ENCODE results near the gene TNFRSF11A. TPM values are rescaled to one million over a fixed set of nuclear protein-coding genes. Genes with fewer than 3 reads are reported as not detected.

Gene TNFRSF11A
- total RNA-seq, 1 experiment from 2014 or later: 2.3 TPM

DNA sequence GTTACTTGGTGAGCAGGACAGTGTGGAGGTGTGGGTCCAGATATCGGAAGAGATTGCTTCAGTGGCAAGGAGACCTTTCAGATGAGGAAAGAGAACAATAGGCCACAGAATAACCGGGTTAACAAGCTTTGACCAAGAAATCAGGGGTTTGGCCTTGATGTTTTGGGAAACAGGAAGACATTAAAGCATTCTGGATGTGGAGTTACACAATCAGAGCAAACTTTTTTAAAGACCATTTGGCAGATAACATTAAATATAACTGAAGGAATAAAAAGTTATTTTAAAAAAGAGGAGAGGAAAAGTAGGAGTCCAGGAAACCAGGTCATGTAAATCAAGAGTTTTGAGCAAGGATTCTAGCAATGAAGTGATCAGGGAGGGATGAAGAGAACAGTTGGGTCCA, 35.7 kb downstream of the TNFRSF11A start:
- no peaks in the 10 kb centered on the region for H3K27me3 Mint-ChIP-seq (ENCODE audit: insufficient read depth, unreplicated experiment)
- intact Hi-C loops (cut with micrococcal nuclease): no loop called here
- no peak for DNase-seq (ENCODE audit: unreplicated experiment)
- H3K4me3 Mint-ChIP-seq (ENCODE audit: unreplicated experiment): no peak overlapping the region
- no peaks in the 10 kb centered on the region for H3K9me3 Mint-ChIP-seq (ENCODE audit: unreplicated experiment)
- CTCF ChIA-PET: interaction anchor here (0.7 kb wide), 1 partner anchor 444 kb away, joined by 3 read pairs; no protein-coding TSS in a partner anchor
- TF ChIP-seq, protein P1, sequence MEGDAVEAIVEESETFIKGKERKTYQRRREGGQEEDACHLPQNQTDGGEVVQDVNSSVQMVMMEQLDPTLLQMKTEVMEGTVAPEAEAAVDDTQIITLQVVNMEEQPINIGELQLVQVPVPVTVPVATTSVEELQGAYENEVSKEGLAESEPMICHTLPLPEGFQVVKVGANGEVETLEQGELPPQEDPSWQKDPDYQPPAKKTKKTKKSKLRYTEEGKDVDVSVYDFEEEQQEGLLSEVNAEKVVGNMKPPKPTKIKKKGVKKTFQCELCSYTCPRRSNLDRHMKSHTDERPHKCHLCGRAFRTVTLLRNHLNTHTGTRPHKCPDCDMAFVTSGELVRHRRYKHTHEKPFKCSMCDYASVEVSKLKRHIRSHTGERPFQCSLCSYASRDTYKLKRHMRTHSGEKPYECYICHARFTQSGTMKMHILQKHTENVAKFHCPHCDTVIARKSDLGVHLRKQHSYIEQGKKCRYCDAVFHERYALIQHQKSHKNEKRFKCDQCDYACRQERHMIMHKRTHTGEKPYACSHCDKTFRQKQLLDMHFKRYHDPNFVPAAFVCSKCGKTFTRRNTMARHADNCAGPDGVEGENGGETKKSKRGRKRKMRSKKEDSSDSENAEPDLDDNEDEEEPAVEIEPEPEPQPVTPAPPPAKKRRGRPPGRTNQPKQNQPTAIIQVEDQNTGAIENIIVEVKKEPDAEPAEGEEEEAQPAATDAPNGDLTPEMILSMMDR (IDR thresholded peaks at IDR 0.05; ENCODE audit: unreplicated experiment): no peak
- no peaks in the 10 kb centered on the region for H3K36me3 Mint-ChIP-seq (ENCODE audit: insufficient read depth, unreplicated experiment)
- POLR2A ChIA-PET: no interaction called here
- no peak overlapping the region for H3K27ac Mint-ChIP-seq (ENCODE audit: low read depth, unreplicated experiment)
- no TSS peak for BruUV-seq (replicated peaks)
- no peaks in the 10 kb centered on the region for H3K4me1 Mint-ChIP-seq (ENCODE audit: insufficient read depth, unreplicated experiment)

DNA sequence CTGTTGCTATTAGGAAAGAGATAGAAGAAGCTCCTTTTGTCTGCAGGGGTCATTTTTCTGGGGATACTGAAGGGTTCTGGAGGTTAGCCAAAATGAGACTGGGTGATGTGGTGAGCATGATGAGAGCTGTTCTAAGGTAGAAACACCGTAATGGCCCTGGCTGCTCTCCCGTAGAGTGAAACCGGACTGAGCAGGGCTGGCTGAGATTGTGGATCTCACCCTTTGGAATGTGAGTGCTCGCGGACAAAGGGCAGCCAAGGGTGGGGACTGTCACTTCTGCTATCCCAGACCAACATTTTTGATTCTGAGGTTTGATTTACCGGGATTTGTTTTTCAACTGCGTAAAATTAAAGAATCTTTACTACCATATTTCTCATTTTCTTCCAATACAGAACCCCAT, 36.2 kb downstream of the TNFRSF11A start:
- H3K36me3 Mint-ChIP-seq (ENCODE audit: insufficient read depth, unreplicated experiment): no peaks in the 10 kb centered on the region

DNA sequence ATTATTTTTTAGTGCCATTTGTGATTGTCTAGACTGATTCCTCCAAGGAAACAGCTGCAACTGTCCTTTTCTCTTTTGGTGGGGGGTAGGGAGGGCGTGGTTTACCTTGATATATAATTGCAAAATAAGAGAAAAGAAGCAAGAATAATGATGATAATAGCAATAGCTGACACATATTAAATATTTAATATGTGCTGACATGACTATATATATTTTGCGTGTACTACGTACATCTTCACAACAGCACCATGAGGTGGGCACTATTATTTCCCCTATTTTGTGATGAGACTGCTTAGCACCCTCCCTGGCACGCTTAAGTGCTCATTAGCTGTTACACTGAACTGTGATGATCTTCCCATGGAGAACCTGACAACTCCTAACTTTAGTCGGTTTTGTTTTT, 39.4 kb downstream of the TNFRSF11A start:
- Mint-ChIP-seq H3K4me1 (ENCODE audit: insufficient read depth, unreplicated experiment) (no peaks in the 10 kb centered on the region), H3K4me3 (ENCODE audit: unreplicated experiment) (no peak overlapping the region), H3K9me3 (ENCODE audit: unreplicated experiment) (no peaks in the 10 kb centered on the region), H3K27ac (ENCODE audit: low read depth, unreplicated experiment) (no peak overlapping the region), H3K36me3 (ENCODE audit: insufficient read depth, unreplicated experiment) (no peaks in the 10 kb centered on the region), H3K27me3 (ENCODE audit: insufficient read depth, unreplicated experiment) (no peaks in the 10 kb centered on the region)
- intact Hi-C loops (cut with micrococcal nuclease): no loop called here
- TF ChIP-seq, protein P1 (IDR thresholded peaks at IDR 0.05; ENCODE audit: unreplicated experiment): no peak
- DNase-seq (ENCODE audit: unreplicated experiment): no peak
- no TSS peak for BruUV-seq (replicated peaks)
- CTCF ChIA-PET: interaction anchor here (0.6 kb wide), 1 partner anchor 155 kb away, joined by 3 read pairs; no protein-coding TSS in a partner anchor
- POLR2A ChIA-PET: interaction anchor here (0.6 kb wide), 1 partner anchor 25 kb away, joined by 5 read pairs; no protein-coding TSS in a partner anchor

More for the DNA sequence above, 36.2 kb downstream of the TNFRSF11A start:
- DNase-seq (ENCODE audit: unreplicated experiment): no peak
- no peak overlapping the region for H3K4me3 Mint-ChIP-seq (ENCODE audit: unreplicated experiment)
- no peaks in the 10 kb centered on the region for H3K4me1 Mint-ChIP-seq (ENCODE audit: insufficient read depth, unreplicated experiment)
- BruUV-seq (replicated peaks): no TSS peak
- ChIA-PET POLR2A (no interaction called here), CTCF (interaction anchor here (0.7 kb wide), 1 partner anchor 445 kb away, joined by 3 read pairs; no protein-coding TSS in a partner anchor)
- no peaks in the 10 kb centered on the region for H3K27me3 Mint-ChIP-seq (ENCODE audit: insufficient read depth, unreplicated experiment)
- TF ChIP-seq, protein P1 (IDR thresholded peaks at IDR 0.05; ENCODE audit: unreplicated experiment): no peak
- intact Hi-C loops (cut with micrococcal nuclease): no loop called here
- H3K27ac Mint-ChIP-seq (ENCODE audit: low read depth, unreplicated experiment): no peak overlapping the region
- no peaks in the 10 kb centered on the region for H3K9me3 Mint-ChIP-seq (ENCODE audit: unreplicated experiment)

DNA sequence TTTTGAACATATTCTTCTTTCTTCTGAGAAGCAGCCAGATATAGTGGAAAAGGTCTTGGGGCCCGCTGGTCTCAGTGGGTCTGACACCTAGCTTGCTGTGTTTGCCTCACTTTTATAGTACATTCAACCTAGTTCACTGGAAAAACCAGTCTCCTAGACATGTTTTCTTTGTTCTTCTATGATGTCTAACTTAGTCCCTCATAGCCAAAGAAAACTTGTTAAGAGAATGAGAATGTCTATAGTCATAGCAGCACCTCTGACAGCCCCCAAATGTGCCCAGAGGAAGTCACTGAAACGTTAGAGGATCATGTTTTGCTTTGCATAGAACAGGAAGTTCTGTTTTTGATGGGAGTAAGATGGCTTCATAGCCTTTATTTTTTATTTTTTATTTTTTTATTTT, 40.3 kb downstream of the TNFRSF11A start:
- Mint-ChIP-seq H3K4me3 (ENCODE audit: unreplicated experiment) (no peak overlapping the region), H3K4me1 (ENCODE audit: insufficient read depth, unreplicated experiment) (no peaks in the 10 kb centered on the region), H3K9me3 (ENCODE audit: unreplicated experiment) (no peaks in the 10 kb centered on the region), H3K27me3 (ENCODE audit: insufficient read depth, unreplicated experiment) (no peaks in the 10 kb centered on the region), H3K36me3 (ENCODE audit: insufficient read depth, unreplicated experiment) (no peaks in the 10 kb centered on the region), H3K27ac (ENCODE audit: low read depth, unreplicated experiment) (no peak overlapping the region)
- DNase-seq (ENCODE audit: unreplicated experiment): no peak
- ChIA-PET POLR2A (no interaction called here), CTCF (no interaction called here)
- TF ChIP-seq, protein P1 (IDR thresholded peaks at IDR 0.05; ENCODE audit: unreplicated experiment): no peak
- intact Hi-C loops (cut with micrococcal nuclease): no loop called here
- BruUV-seq (replicated peaks): no TSS peak
